Mucosa of gallbladder (tissue), 1 donor: ENCODE data around the gene HMCN1. TPM values are rescaled to one million over a fixed set of nuclear protein-coding genes. Genes with fewer than 3 reads are reported as not detected.
"Not testable (repeated sequence)": the region's sequence is repeated elsewhere in the genome, so short reads cannot be mapped to it uniquely, and the experiment has no call there.

Experiments
- DNase-seq: peaks from one replicate; pipeline ENCODE4 v3.0.0-alpha.2; 2020; ENCODE audit warnings: low spot score
- total RNA-seq: library from RNA; stranded (reverse); gene quantifications from one replicate; pipeline ENCODE4 v1.2.1, GENCODE V29; 2021
- donor health status: DM: no; HTN: no; CAD: no.

The HMCN1 gene
- total RNA-seq, 1 donor from 2014 or later, result 3.7 TPM

GRCh38 chr1:186202271-186202764, 468.1 kb downstream of the HMCN1 start:
- DNase-seq, result peak; percentile 16

GRCh38 chr1:186202776-186203175, 468.6 kb downstream of the HMCN1 start:
- DNase-seq, result no peak

- DNase-seq, result no peak
Observed at GRCh38 chr1:186206048-186206570, 471.9 kb downstream of the HMCN1 start.

- DNase-seq, result no peak
Observed at GRCh38 chr1:186207391-186208085, 473.3 kb downstream of the HMCN1 start.

- DNase-seq, result no peak
Observed at GRCh38 chr1:186208405-186209129, 474.4 kb downstream of the HMCN1 start.

- no peak for DNase-seq
Observed at GRCh38 chr1:186210258-186210657, 476.1 kb downstream of the HMCN1 start.

GRCh38 chr1:186211583-186211982, 477.4 kb downstream of the HMCN1 start:
- DNase-seq, result not testable (repeated sequence)

GRCh38 chr1:186212568-186213224, 478.5 kb downstream of the HMCN1 start:
- peak; percentile 46 for DNase-seq

GRCh38 chr1:186213225-186213607, 479.0 kb downstream of the HMCN1 start:
- DNase-seq, result no peak

GRCh38 chr1:186214791-186215190, 480.6 kb downstream of the HMCN1 start:
- no peak for DNase-seq

- no peak for DNase-seq
Observed at GRCh38 chr1:186215636-186216035, 481.4 kb downstream of the HMCN1 start.

- DNase-seq, result no peak
Observed at GRCh38 chr1:186218654-186219352, 484.6 kb downstream of the HMCN1 start.

- no peak for DNase-seq
Observed at GRCh38 chr1:186220067-186220466, 485.9 kb downstream of the HMCN1 start.

- no peak for DNase-seq
Observed at GRCh38 chr1:186220911-186221310, 486.7 kb downstream of the HMCN1 start.

GRCh38 chr1:186225096-186225495, 490.9 kb downstream of the HMCN1 start:
- DNase-seq, result no peak

- no peak for DNase-seq
Observed at GRCh38 chr1:186228749-186229148, 494.6 kb downstream of the HMCN1 start.

- no peak for DNase-seq
Observed at GRCh38 chr1:186231861-186232436, 497.8 kb downstream of the HMCN1 start.

GRCh38 chr1:186234976-186235686, 500.9 kb downstream of the HMCN1 start:
- no peak for DNase-seq

GRCh38 chr1:186235696-186236095, 501.5 kb downstream of the HMCN1 start:
- DNase-seq, result no peak

GRCh38 chr1:186236921-186237320, 502.7 kb downstream of the HMCN1 start:
- no peak for DNase-seq

- DNase-seq, result no peak
Observed at GRCh38 chr1:186239171-186239570, 505.0 kb downstream of the HMCN1 start.
